MCF 10A (cell line): ENCODE data around the gene CACNA2D4. TPM values are rescaled to one million over a fixed set of nuclear protein-coding genes. Genes with fewer than 3 reads are reported as not detected.

Experiments
- BruUV-seq: library from RNA; stranded (reverse); fragments of 400-500 nt; replicated peaks from 2 replicates; lab custom pipeline; 2021; lab: Mats Ljungman, UMichigan
- CTCF ChIA-PET: fragments of 300-600 bp; sonication (Branson Sonifier 250); formaldehyde crosslinking; extraction: SDS; loops from one replicate; lab custom pipeline; 2021; ENCODE audit warnings: antibody characterized with exemption, inconsistent platforms; lab: Yijun Ruan, JAX
- POLR2A ChIA-PET: fragments of 300-600, 350-650 bp; sonication (Branson Sonifier 250); formaldehyde crosslinking; extraction: SDS; loops from one replicate; lab custom pipeline; 2020; ENCODE audit warnings: antibody characterized with exemption, inconsistent platforms; lab: Yijun Ruan, JAX
- DNase-seq: peaks from one replicate; pipeline ENCODE4 v3.0.0-alpha.2; 2018; ENCODE audit not compliant: unreplicated experiment
- H3K27ac Mint-ChIP-seq: one replicate; pipeline ENCODE4 v1.8.0; 2022; ENCODE audit warnings: mild to moderate bottlenecking, low read depth, mixed read lengths; ENCODE audit not compliant: unreplicated experiment
- H3K27me3 Mint-ChIP-seq: one replicate; pipeline ENCODE4 v1.8.0; 2022; ENCODE audit warnings: mixed read lengths; ENCODE audit not compliant: insufficient read depth, unreplicated experiment
- H3K36me3 Mint-ChIP-seq: one replicate; pipeline ENCODE4 v1.8.0; 2022; ENCODE audit warnings: mild to moderate bottlenecking, moderate library complexity, mixed read lengths; ENCODE audit not compliant: insufficient read depth, unreplicated experiment
- H3K4me1 Mint-ChIP-seq: one replicate; pipeline ENCODE4 v1.8.0; 2022; ENCODE audit warnings: mixed read lengths; ENCODE audit not compliant: insufficient read depth, unreplicated experiment
- H3K4me3 Mint-ChIP-seq: one replicate; pipeline ENCODE4 v1.8.0; 2022; ENCODE audit warnings: mild to moderate bottlenecking, moderate library complexity, mixed read lengths; ENCODE audit not compliant: unreplicated experiment
- H3K9me3 Mint-ChIP-seq: one replicate; pipeline ENCODE4 v1.8.0; 2022; ENCODE audit warnings: mixed read lengths; ENCODE audit not compliant: unreplicated experiment
- intact Hi-C: fragments of 100-400 bp; cut with micrococcal nuclease; formaldehyde crosslinking; loops from 2 replicates; pipeline ENCODE4 v1.14.1; 2022
- total RNA-seq: library from RNA; stranded (reverse); gene quantifications from 2 replicates; pipeline ENCODE4 v1.2.3, GENCODE V29; 2022
- TF ChIP-seq, protein P1 (sequence below): fragments of 200-600 bp; IDR thresholded peaks from one replicate; pipeline ENCODE4 v1.8.0; 2022; ENCODE audit warnings: antibody characterized with exemption, mild to moderate bottlenecking; ENCODE audit not compliant: unreplicated experiment

The CACNA2D4 gene
- total RNA-seq, 1 experiment from 2014 or later = not detected

- POLR2A ChIA-PET = no interaction called here
- TF ChIP-seq, protein P1, sequence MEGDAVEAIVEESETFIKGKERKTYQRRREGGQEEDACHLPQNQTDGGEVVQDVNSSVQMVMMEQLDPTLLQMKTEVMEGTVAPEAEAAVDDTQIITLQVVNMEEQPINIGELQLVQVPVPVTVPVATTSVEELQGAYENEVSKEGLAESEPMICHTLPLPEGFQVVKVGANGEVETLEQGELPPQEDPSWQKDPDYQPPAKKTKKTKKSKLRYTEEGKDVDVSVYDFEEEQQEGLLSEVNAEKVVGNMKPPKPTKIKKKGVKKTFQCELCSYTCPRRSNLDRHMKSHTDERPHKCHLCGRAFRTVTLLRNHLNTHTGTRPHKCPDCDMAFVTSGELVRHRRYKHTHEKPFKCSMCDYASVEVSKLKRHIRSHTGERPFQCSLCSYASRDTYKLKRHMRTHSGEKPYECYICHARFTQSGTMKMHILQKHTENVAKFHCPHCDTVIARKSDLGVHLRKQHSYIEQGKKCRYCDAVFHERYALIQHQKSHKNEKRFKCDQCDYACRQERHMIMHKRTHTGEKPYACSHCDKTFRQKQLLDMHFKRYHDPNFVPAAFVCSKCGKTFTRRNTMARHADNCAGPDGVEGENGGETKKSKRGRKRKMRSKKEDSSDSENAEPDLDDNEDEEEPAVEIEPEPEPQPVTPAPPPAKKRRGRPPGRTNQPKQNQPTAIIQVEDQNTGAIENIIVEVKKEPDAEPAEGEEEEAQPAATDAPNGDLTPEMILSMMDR = no peak
- Mint-ChIP-seq H3K4me1 (peaks cover 4% of the 10 kb centered on the region), H3K27ac (no peak overlapping the region), H3K36me3 (peaks cover 6% of the 10 kb centered on the region), H3K9me3 (no peaks in the 10 kb centered on the region), H3K4me3 (no peak overlapping the region), H3K27me3 (peaks cover 23% of the 10 kb centered on the region)
- intact Hi-C loops = no loop called here
- peak; percentile 54 for DNase-seq
- CTCF ChIA-PET = interaction anchor here (0.6 to 1.5 kb wide), 4 partner anchors 135 to 288 kb away, joined by 3 to 4 read pairs (median 3); no protein-coding TSS in a partner anchor
- BruUV-seq = no TSS peak
These were observed 18.2 kb upstream of the CACNA2D4 start for GRCh38 chr12:1936406-1937320.

DNA sequence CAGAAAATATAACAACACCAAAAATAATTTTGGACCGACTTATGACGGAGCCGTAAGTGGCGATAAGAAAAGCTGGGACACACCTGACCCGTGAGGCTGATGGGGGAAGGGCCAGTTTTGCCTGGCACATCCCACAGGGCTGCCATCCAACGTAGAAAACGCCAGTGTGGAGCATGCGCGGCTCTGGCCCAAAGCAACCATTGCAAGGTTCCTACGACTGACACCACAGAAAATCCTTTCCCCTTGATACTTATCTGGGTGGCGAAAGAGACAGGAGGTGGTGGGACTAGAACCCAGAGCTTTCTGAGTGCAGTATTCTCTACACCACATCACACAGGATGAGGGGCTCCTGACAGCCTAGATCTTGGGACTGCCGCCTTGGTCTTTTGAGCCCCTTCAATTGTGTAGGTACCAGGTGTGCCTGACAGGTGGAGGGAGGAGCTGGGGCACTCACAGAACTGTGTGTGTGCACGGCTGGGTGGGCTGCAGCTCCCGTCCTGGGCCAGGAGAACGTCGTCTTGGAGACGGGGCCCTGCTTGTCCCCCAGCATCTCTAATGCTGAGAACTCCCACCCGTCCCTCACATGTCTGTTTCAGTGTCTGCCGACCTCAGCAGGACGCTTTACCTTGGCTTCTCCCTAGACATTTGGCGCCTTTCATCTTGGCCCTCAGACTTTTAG lies 17.4 kb upstream of the CACNA2D4 start:
- Mint-ChIP-seq H3K27me3 (peaks cover 20% of the 10 kb centered on the region), H3K36me3 (peaks cover 3% of the 10 kb centered on the region), H3K27ac (no peak overlapping the region), H3K4me3 (no peak overlapping the region), H3K4me1 (peaks cover 4% of the 10 kb centered on the region), H3K9me3 (no peaks in the 10 kb centered on the region)
- ChIA-PET POLR2A (interaction anchor here (0.7 kb wide), 1 partner anchor 70 kb away, joined by 4 read pairs; no protein-coding TSS in a partner anchor), CTCF (interaction anchor here (0.6 to 1.5 kb wide), 3 partner anchors 135 to 287 kb away, joined by 3 to 4 read pairs (median 3); no protein-coding TSS in a partner anchor)
- TF ChIP-seq, protein P1 = no peak
- intact Hi-C loops = no loop called here
- no peak for DNase-seq
- no TSS peak for BruUV-seq

DNA sequence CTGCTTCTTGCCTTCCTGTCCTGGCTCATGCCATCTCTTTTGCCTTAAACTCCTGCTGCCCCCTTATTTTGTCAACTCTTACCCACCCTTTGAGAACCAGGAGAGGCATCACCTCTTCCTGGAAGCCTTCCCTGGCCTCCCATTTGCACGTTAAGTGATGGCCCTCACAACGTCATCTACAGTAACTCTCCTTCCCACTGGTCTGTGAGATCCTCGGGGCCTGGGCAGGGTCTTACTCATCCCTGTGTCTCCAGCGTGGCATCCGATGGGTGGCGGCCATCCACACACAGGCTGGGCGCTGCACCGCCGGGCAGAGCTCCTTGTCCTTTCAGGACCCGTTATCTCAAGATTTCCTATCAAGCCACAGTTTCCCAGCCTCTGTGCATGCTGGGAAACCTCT lies 16.8 kb upstream of the CACNA2D4 start:
- no TSS peak for BruUV-seq
- POLR2A ChIA-PET = interaction anchor here (0.5 to 0.7 kb wide), 2 partner anchors 34 to 69 kb away, joined by 3 to 4 read pairs; no protein-coding TSS in a partner anchor
- peaks cover 17% of the 10 kb centered on the region for H3K27me3 Mint-ChIP-seq
- no peaks in the 10 kb centered on the region for H3K9me3 Mint-ChIP-seq
- H3K4me3 Mint-ChIP-seq = no peak overlapping the region
- DNase-seq = no peak
- no peaks in the 10 kb centered on the region for H3K36me3 Mint-ChIP-seq
- peaks cover 4% of the 10 kb centered on the region for H3K4me1 Mint-ChIP-seq
- no peak overlapping the region for H3K27ac Mint-ChIP-seq
- intact Hi-C loops = no loop called here
- CTCF ChIA-PET = interaction anchor here (0.7 to 1.1 kb wide), 5 partner anchors 91 to 301 kb away, joined by 3 to 4 read pairs (median 3); no protein-coding TSS in a partner anchor
- TF ChIP-seq, protein P1 = no peak
